H1 (cell line): Measurements from ENCODE around the gene POU2AF3. TPM values are rescaled to one million over a fixed set of nuclear protein-coding genes. Genes with fewer than 3 reads are reported as not detected.

ENCODE experiments used
- CTCF ChIA-PET: fragments of 300-600 bp; sonication (Branson Sonifier 250); formaldehyde crosslinking; loops from one replicate; lab custom pipeline; 2021; ENCODE audit not compliant: partially characterized antibody; lab: Charles Lee
- POLR2A ChIA-PET: fragments of 300-600 bp; sonication (Branson Sonifier 250); formaldehyde crosslinking; loops from one replicate; lab custom pipeline; 2021; ENCODE audit warnings: inconsistent platforms; ENCODE audit not compliant: partially characterized antibody; lab: Charles Lee
- DNase-seq, 2 experiments: peaks; one replicate each; pipeline versions ENCODE4 v3.0.0 to v3.0.0-alpha.2; 2010 to 2022; ENCODE audit warnings: low spot score in 2 of 2, low read depth in 1 of 2, mixed read lengths in 1 of 2
- FAIRE-seq: peaks from 2 replicates; lab custom pipeline; 2011; peaks lifted over from hg19 to GRCh38; lab: Jason Lieb, UNC
- H2AFZ ChIP-seq: 2 replicates; pipeline ENCODE4 v1.8.1; 2012; ENCODE audit warnings: low read length, inconsistent platforms
- H2AK5ac ChIP-seq: 2 replicates; pipeline ENCODE4 v1.6.1; 2013; ENCODE audit warnings: low read depth, low read length
- H2BK120ac ChIP-seq: replicated peaks from 2 replicates; pipeline ENCODE3; 2013; ENCODE audit warnings: low read depth, low read length, inconsistent platforms
- H2BK12ac ChIP-seq: 2 replicates; pipeline ENCODE4 v1.6.1; 2013; ENCODE audit warnings: low read depth, low read length
- H2BK15ac ChIP-seq: 2 replicates; pipeline ENCODE4 v1.6.1; 2013; ENCODE audit warnings: low read length
- H2BK20ac ChIP-seq: 2 replicates; pipeline ENCODE4 v1.6.1; 2013; ENCODE audit warnings: low read length
- H2BK5ac ChIP-seq: 2 replicates; pipeline ENCODE4 v1.6.1; 2013; ENCODE audit warnings: low read depth, low read length
- H3K14ac ChIP-seq: 2 replicates; pipeline ENCODE4 v1.6.1; 2013; ENCODE audit warnings: inconsistent platforms; ENCODE audit not compliant: insufficient read length
- H3K18ac ChIP-seq: 2 replicates; pipeline ENCODE4 v1.6.1; 2013; ENCODE audit warnings: low read length; ENCODE audit errors: extremely low read depth
- H3K23ac ChIP-seq: 2 replicates; pipeline ENCODE4 v1.6.1; 2013; ENCODE audit warnings: inconsistent platforms; ENCODE audit not compliant: insufficient read length
- H3K23me2 ChIP-seq: 2 replicates; pipeline ENCODE4 v1.6.1; 2013; ENCODE audit warnings: low read depth, low read length
- H3K27ac ChIP-seq: 2 replicates; pipeline ENCODE4 v1.6.1; 2011; ENCODE audit warnings: low read depth, low read length, inconsistent platforms
- H3K27me3 ChIP-seq, 4 experiments: replicated peaks in 1 of 4; 1 replicate in 1 of 4; 2 replicates in 3 of 4; pipeline versions ENCODE4 v1.6.1 to v1.8.1; 2011 to 2013; ENCODE audit warnings: low read length in 3 of 4, mild to moderate bottlenecking in 3 of 4, inconsistent platforms in 2 of 4, mixed read lengths in 2 of 4, moderate library complexity in 1 of 4; ENCODE audit not compliant: control insufficient read depth in 3 of 4, insufficient read depth in 3 of 4; ENCODE audit errors: extremely low read depth in 1 of 4
- H3K36me3 ChIP-seq, 4 experiments: 2 replicates each; pipeline versions ENCODE4 v1.6.1 to v1.8.1; 2011 to 2013; ENCODE audit warnings: mild to moderate bottlenecking in 4 of 4, low read length in 3 of 4, moderate library complexity in 2 of 4, control low read depth in 1 of 4, inconsistent platforms in 1 of 4; ENCODE audit not compliant: insufficient read depth in 4 of 4, control insufficient read depth in 2 of 4
- H3K4ac ChIP-seq: replicated peaks from 2 replicates; pipeline ENCODE3; 2013; ENCODE audit warnings: low read length, low read depth, mixed read lengths, inconsistent platforms; ENCODE audit not compliant: insufficient read length
- H3K4me1 ChIP-seq, 4 experiments: replicated peaks in 1 of 4; 1 replicate in 1 of 4; 2 replicates in 3 of 4; pipeline versions ENCODE4 v1.6.1 to v1.8.1; 2011 to 2013; ENCODE audit warnings: low read length in 3 of 4, inconsistent platforms in 2 of 4, mixed read lengths in 1 of 4; ENCODE audit not compliant: insufficient read depth in 4 of 4, control insufficient read depth in 3 of 4
- H3K4me2 ChIP-seq, 2 experiments: 2 replicates each; pipeline versions ENCODE4 v1.6.1 to v1.8.1; 2011 to 2013; ENCODE audit warnings: low read depth in 2 of 2, low read length in 2 of 2, control low read depth in 1 of 2, inconsistent platforms in 1 of 2, mild to moderate bottlenecking in 1 of 2; ENCODE audit not compliant: insufficient read depth in 1 of 2
- H3K4me3 ChIP-seq, 4 experiments: fragments of 200-600, 300-600 bp in 1 of 4; sonication (generic), shearing (Covaris generic), sonication (Bioruptor Twin) in 1 of 4; 2 replicates each; pipeline versions ENCODE4 v1.5.1 to v1.8.1; 2011 to 2016; ENCODE audit warnings: low read length in 4 of 4, low read depth in 3 of 4, control low read depth in 2 of 4, inconsistent platforms in 2 of 4, mild to moderate bottlenecking in 2 of 4, mixed read lengths in 1 of 4, moderate library complexity in 1 of 4; ENCODE audit not compliant: insufficient read depth in 2 of 4; ENCODE audit errors: extremely low read depth in 1 of 4
- H3K56ac ChIP-seq: replicated peaks from 2 replicates; pipeline ENCODE3; 2013; ENCODE audit warnings: low read depth, mild to moderate bottlenecking, mixed read lengths, low read length, inconsistent platforms; ENCODE audit not compliant: insufficient read length
- H3K79me1 ChIP-seq: 2 replicates; pipeline ENCODE4 v1.6.1; 2013; ENCODE audit warnings: low read depth, low read length, control low read depth
- H3K79me2 ChIP-seq, 2 experiments: 2 replicates each; pipeline versions ENCODE4 v1.6.1 to v1.8.1; 2012 to 2013; ENCODE audit warnings: low read length in 2 of 2, mild to moderate bottlenecking in 2 of 2, inconsistent platforms in 1 of 2; ENCODE audit not compliant: insufficient read depth in 2 of 2, control insufficient read depth in 1 of 2
- H3K9ac ChIP-seq, 4 experiments: replicated peaks in 1 of 4; 1 replicate in 1 of 4; 2 replicates in 3 of 4; pipeline versions ENCODE4 v1.6.1 to v1.8.1; 2011 to 2013; ENCODE audit warnings: low read depth in 3 of 4, low read length in 3 of 4, control low read depth in 2 of 4, mild to moderate bottlenecking in 2 of 4, moderate library complexity in 2 of 4, inconsistent platforms in 1 of 4; ENCODE audit errors: extremely low read depth in 1 of 4
- H3K9me3 ChIP-seq, 2 experiments: 2 replicates each; pipeline versions ENCODE4 v1.6.1 to v1.8.1; 2012 to 2013; ENCODE audit warnings: mild to moderate bottlenecking in 2 of 2, moderate library complexity in 2 of 2, control low read depth in 1 of 2, inconsistent platforms in 1 of 2, low read depth in 1 of 2, low read length in 1 of 2, mixed read lengths in 1 of 2; ENCODE audit not compliant: insufficient read depth in 2 of 2
- H4K20me1 ChIP-seq, 2 experiments: replicated peaks in 1 of 2; 2 replicates each; pipeline versions ENCODE3 to v1.8.1; 2011 to 2013; ENCODE audit warnings: inconsistent platforms in 2 of 2, low read length in 2 of 2, mild to moderate bottlenecking in 1 of 2; ENCODE audit not compliant: insufficient read depth in 2 of 2, control insufficient read depth in 1 of 2
- H4K5ac ChIP-seq: 2 replicates; pipeline ENCODE4 v1.6.1; 2013; ENCODE audit warnings: low read length, low read depth, mixed read lengths, inconsistent platforms; ENCODE audit not compliant: insufficient read length
- H4K8ac ChIP-seq: 2 replicates; pipeline ENCODE4 v1.8.0; 2013; ENCODE audit warnings: mild to moderate bottlenecking, moderate library complexity, low read length, inconsistent platforms; ENCODE audit not compliant: insufficient read depth; ENCODE audit errors: extremely low read depth
- H4K91ac ChIP-seq: replicated peaks from 2 replicates; pipeline ENCODE3; 2013; ENCODE audit warnings: low read length, mixed read lengths, inconsistent platforms; ENCODE audit not compliant: insufficient read length
- ASH2L ChIP-seq: fragments of 200-600, 300-600 bp; sonication (generic); IDR thresholded peaks from one replicate; pipeline ENCODE4 v1.7.1; 2017; ENCODE audit warnings: low read length
- BACH1 ChIP-seq: IDR thresholded peaks from 2 replicates; pipeline ENCODE4 v1.6.1; 2012; ENCODE audit warnings: low read length, improper control_type of control experiment
- CBX5 ChIP-seq: fragments of 300-800, 300-1000 bp; sonication (generic); IDR thresholded peaks from 2 replicates; pipeline ENCODE4 v1.7.1; 2016; ENCODE audit warnings: antibody characterized with exemption, low read length, low read depth
- EZH2 ChIP-seq: fragments of 200-600 bp; sonication (generic); IDR thresholded peaks from 2 replicates; pipeline ENCODE4 v1.7.1; 2012; ENCODE audit warnings: low read depth, mild to moderate bottlenecking, moderate library complexity, low read length, inconsistent platforms; ENCODE audit not compliant: severe bottlenecking
- GABPA ChIP-seq: IDR thresholded peaks from 2 replicates; pipeline ENCODE4 v1.6.1; 2011; ENCODE audit warnings: mild to moderate bottlenecking, low read length, moderate library complexity, borderline replicate concordance; ENCODE audit not compliant: insufficient read depth
- JUN ChIP-seq: IDR thresholded peaks from 2 replicates; pipeline ENCODE4 v1.6.1; 2011; ENCODE audit warnings: low read depth, mild to moderate bottlenecking, improper control_type of control experiment, low read length
- MAX ChIP-seq: IDR thresholded peaks from 2 replicates; pipeline ENCODE4 v1.6.1; 2012; ENCODE audit warnings: inconsistent platforms
- SP1 ChIP-seq: IDR thresholded peaks from 2 replicates; pipeline ENCODE4 v1.6.1; 2011; ENCODE audit warnings: low read depth, low read length
- YY1 ChIP-seq: IDR thresholded peaks from 2 replicates; pipeline ENCODE4 v1.6.1; 2011; ENCODE audit warnings: low read depth, mild to moderate bottlenecking, low read length
- ZNF274 ChIP-seq: IDR thresholded peaks from 2 replicates; pipeline ENCODE4 v1.7.0; 2012; ENCODE audit warnings: low read length, borderline replicate concordance; ENCODE audit errors: extremely low read depth
- WGBS, 2 experiments: shearing (Covaris generic) in 1 of 2; methylation state at CpG; one replicate each; pipeline versions ENCODE4 v1.1.6 to v1.1.7; 2013 to 2015; ENCODE audit warnings: low lambda C conversion rate in 2 of 2, mixed read lengths in 2 of 2, inconsistent platforms in 1 of 2, low coverage in 1 of 2, missing lambda C conversion rate in 1 of 2; ENCODE audit not compliant: insufficient replicate concordance in 2 of 2, insufficient coverage in 1 of 2, insufficient read length in 1 of 2; ENCODE audit errors: extremely low coverage in 1 of 2, missing lambda C conversion rate in 1 of 2; 5-methylcytosine and 5-hydroxymethylcytosine counted together
- polyA plus RNA-seq, 7 experiments: library from polyadenylated mRNA; depleted of rRNA in 3 of 7; stranded (reverse) in 5 of 7; unstranded in 2 of 7; fragments of >200 nt in 5 of 7; fragments of 200-250 nt in 2 of 7; gene quantifications; 1 replicate in 5 of 7; 2 replicates in 1 of 7; 4 replicates in 1 of 7; pipeline versions ENCODE4 v1.2.1 to v1.2.3, GENCODE V29; 2011 to 2013; ENCODE audit warnings: missing spikeins in 2 of 7, mixed read lengths in 2 of 7
- total RNA-seq: library from RNA; stranded (reverse); fragmentation: NEBNext Ultra II Directional; extraction: Animal tissue kit (Norgen Biotek cat#: 25700); gene quantifications from 2 replicates; pipeline ENCODE4 v1.2.1, GENCODE V29; 2021

Gene POU2AF3
- total and polyA plus RNA-seq, 2 of the 8 experiments (the other 6 are each of a cell fraction or from before 2014, with no cell fraction given): 1.2 to 5.7 TPM

DNA sequence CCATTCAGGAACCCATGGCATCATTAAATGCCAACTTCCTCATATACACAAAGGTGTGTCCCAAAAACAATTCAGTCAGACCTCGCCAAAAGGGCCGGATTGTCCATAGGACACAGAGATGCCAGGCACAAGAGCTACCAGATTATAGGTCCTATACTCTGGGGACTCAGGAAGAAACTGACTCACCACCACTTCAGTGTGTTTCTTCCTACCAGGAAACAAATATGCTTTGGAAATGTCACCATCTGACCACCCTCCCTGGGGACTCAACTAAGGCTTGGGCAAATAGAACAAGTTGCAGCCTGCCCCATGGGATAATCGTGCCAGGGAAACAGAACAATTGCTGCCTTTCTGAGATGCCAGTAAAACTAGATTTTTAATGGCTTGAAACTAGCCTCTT is 11.7 kb downstream of the POU2AF3 start:
- no peak overlapping the region for H3K9ac ChIP-seq
- H2AK5ac ChIP-seq: no peak overlapping the region
- H2BK120ac ChIP-seq: no peak overlapping the region
- no peak overlapping the region for H3K27ac ChIP-seq
- DNase-seq: no peak
- no peak overlapping the region for H4K91ac ChIP-seq
- H3K56ac ChIP-seq: no peak overlapping the region
- no peak for FAIRE-seq
- H4K20me1 ChIP-seq: no peaks in the 10 kb centered on the region
- H3K79me1 ChIP-seq: no peaks in the 10 kb centered on the region
- no peak for TF ChIP-seq GABPA
- no peak for TF ChIP-seq SP1
- TF ChIP-seq CBX5: no peak
- no peak for TF ChIP-seq ASH2L
- TF ChIP-seq MAX: no peak
- TF ChIP-seq ZNF274: no peak
- no peak for TF ChIP-seq YY1
- TF ChIP-seq EZH2: no peak
- no peak for TF ChIP-seq BACH1
- no peak for TF ChIP-seq JUN
- TF ChIP-seq, all 59 proteins: peak for 0
- H3K14ac ChIP-seq: no peak overlapping the region
- H2AFZ ChIP-seq: no peak overlapping the region
- no peak overlapping the region for H3K23ac ChIP-seq
- no peaks in the 10 kb centered on the region for H3K27me3 ChIP-seq
- no peak overlapping the region for H2BK12ac ChIP-seq
- no peak overlapping the region for H2BK20ac ChIP-seq
- no peaks in the 10 kb centered on the region for H3K79me2 ChIP-seq
- H4K5ac ChIP-seq: no peak overlapping the region
- no peak overlapping the region for H2BK15ac ChIP-seq
- no peak overlapping the region for H3K4me3 ChIP-seq
- no peak overlapping the region for H3K4ac ChIP-seq
- H2BK5ac ChIP-seq: no peak overlapping the region
- H3K18ac ChIP-seq: no peak overlapping the region
- no peaks in the 10 kb centered on the region for H3K9me3 ChIP-seq
- 64% methylated on average over 3 of the region's 3 CpGs; no CpG with 5 or more reads in 1 of the 2 experiments for WGBS, 2 experiments
- POLR2A ChIA-PET: no interaction called here
- no peak overlapping the region for H3K4me2 ChIP-seq
- H3K23me2 ChIP-seq: peaks cover 4% of the 10 kb centered on the region; the same call in 1 of the 2 replicates
- no peak overlapping the region for H4K8ac ChIP-seq
- CTCF ChIA-PET: interaction anchor here (0.7 to 3.8 kb wide), 5 partner anchors 13 to 119 kb away, joined by 3 to 17 read pairs (median 3); no protein-coding TSS in a partner anchor
- H3K36me3 ChIP-seq: no peaks in the 10 kb centered on the region
- no peaks in the 10 kb centered on the region for H3K4me1 ChIP-seq
